ENCODE data around the gene NR2C2AP. TPM values are rescaled to one million over a fixed set of nuclear protein-coding genes. Genes with fewer than 3 reads are reported as not detected.

Gene NR2C2AP
- total RNA-seq, 1 experiment from 2014 or later: 31.7 TPM

DNA sequence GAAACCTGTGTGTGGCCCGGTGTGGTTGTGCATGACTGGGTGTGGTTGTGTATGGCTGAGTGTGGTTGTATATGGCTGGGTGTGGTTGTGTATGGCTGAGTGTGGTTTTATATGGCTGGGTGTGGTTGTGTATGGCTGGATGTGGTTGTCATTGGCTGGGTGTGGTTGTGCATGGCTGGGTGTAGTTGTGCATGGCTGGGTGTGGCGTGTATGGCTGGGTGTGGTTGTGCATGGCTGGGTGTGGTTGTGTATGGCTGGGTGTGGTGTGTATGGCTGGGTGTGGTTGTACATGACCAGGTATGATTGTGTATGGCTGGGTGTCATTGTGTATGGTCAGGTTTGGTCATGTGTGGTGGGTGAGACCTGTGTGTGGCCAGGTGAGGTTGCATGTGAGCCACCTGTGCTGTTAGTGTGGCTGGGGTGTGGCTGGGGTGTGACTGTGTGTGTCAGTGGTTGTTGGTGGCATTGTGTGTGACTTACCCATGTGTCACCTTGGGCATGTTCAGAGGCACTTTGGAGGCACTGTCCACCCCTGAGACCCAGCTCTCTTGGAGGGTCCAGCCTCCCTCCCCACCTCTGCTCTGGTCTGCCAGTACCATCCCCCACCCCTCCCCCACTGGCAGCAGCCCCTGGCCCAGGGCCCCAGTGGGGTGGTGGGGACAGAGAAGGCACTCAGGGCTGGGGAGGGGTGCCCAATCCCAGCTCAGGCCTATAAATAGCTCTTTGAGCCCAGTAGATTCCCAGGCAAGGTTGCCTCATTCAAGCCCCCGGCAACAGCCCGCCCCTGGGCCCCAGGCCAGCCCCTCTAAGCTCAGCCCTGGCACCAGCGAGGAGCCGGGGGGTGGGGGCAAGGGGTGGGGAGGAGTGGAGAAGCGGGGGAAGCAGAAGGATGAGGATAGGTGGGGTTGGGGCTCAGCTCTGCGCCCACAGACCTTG, 4.7 kb upstream of the NR2C2AP start:
- no peak overlapping the region for H3K18ac ChIP-seq (ENCODE audit: insufficient read length, low read depth, low read length)
- Mint-ChIP-seq H3K27me3 (ENCODE audit: low read depth) (peaks cover 94% of the 10 kb centered on the region), H3K4me3 (no peak overlapping the region; a peak in 1 of 5 replicates), H3K9me3 (peaks cover 0 to 9% of the 10 kb centered on the region in 2 experiments; a peak in 3 of 5 replicates), H3K36me3 (ENCODE audit: insufficient read depth in 1 of 3, low read depth in 3 of 3) (no peaks in the 10 kb centered on the region; a peak in 2 of 7 replicates), H3K4me1 (peaks cover 6 to 27% of the 10 kb centered on the region in 2 experiments), H3K27ac (no peak overlapping the region)
- no peak overlapping the region for H4K8ac ChIP-seq (replicated peaks; ENCODE audit: insufficient read length, low read depth, low read length)
- H3K79me1 ChIP-seq (ENCODE audit: insufficient read depth, low read depth, low read length, poor library complexity, severe bottlenecking): no peaks in the 10 kb centered on the region
- no peaks in the 10 kb centered on the region for H4K20me1 ChIP-seq (ENCODE audit: control insufficient read depth, insufficient read depth, insufficient read length)
- H4K91ac ChIP-seq (ENCODE audit: insufficient read length, low read depth, low read length): no peak overlapping the region
- WGBS (ENCODE audit: extremely low coverage, insufficient read length, low lambda C conversion rate): no CpG with 5 or more reads among the region's 8 CpGs
- H3K9me3 ChIP-seq (ENCODE audit: control insufficient read depth, low read depth, low read length): no peaks in the 10 kb centered on the region
- no peak overlapping the region for H3K56ac ChIP-seq (ENCODE audit: insufficient read length, low read depth, low read length)
- peaks cover 7% of the 10 kb centered on the region for H3K23me2 ChIP-seq (ENCODE audit: insufficient read length, low read depth, low read length, poor library complexity, severe bottlenecking)
- H3K79me2 ChIP-seq (ENCODE audit: insufficient read depth, low read length): no peaks in the 10 kb centered on the region
- H2BK12ac ChIP-seq (ENCODE audit: insufficient read length, low read depth, low read length): no peak overlapping the region
- H3K14ac ChIP-seq (ENCODE audit: insufficient read depth, low read length): no peak overlapping the region
- no peak overlapping the region for H4K5ac ChIP-seq (ENCODE audit: insufficient read length, low read depth, low read length)
- no peak overlapping the region for H2BK15ac ChIP-seq (ENCODE audit: low read depth, low read length)
- H2BK20ac ChIP-seq (ENCODE audit: low read depth, low read length, poor library complexity, severe bottlenecking): no peak overlapping the region
- no peak overlapping the region for H2BK120ac ChIP-seq (ENCODE audit: low read depth, low read length, poor library complexity, severe bottlenecking)
- H3K9ac ChIP-seq (ENCODE audit: extremely low read depth, insufficient read length, low read length): no peak overlapping the region
- TF ChIP-seq, protein P1, sequence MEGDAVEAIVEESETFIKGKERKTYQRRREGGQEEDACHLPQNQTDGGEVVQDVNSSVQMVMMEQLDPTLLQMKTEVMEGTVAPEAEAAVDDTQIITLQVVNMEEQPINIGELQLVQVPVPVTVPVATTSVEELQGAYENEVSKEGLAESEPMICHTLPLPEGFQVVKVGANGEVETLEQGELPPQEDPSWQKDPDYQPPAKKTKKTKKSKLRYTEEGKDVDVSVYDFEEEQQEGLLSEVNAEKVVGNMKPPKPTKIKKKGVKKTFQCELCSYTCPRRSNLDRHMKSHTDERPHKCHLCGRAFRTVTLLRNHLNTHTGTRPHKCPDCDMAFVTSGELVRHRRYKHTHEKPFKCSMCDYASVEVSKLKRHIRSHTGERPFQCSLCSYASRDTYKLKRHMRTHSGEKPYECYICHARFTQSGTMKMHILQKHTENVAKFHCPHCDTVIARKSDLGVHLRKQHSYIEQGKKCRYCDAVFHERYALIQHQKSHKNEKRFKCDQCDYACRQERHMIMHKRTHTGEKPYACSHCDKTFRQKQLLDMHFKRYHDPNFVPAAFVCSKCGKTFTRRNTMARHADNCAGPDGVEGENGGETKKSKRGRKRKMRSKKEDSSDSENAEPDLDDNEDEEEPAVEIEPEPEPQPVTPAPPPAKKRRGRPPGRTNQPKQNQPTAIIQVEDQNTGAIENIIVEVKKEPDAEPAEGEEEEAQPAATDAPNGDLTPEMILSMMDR (conservative IDR thresholded peaks at IDR 0.05): no peak
- no peak overlapping the region for H3K23ac ChIP-seq (ENCODE audit: insufficient read length, low read depth, low read length)
- no peak overlapping the region for H3K4ac ChIP-seq (ENCODE audit: low read depth, low read length)
- H2BK5ac ChIP-seq (ENCODE audit: insufficient read length, low read length): no peak overlapping the region
- no peak overlapping the region for H2AFZ ChIP-seq (ENCODE audit: low read length)
- peaks cover 39% of the 10 kb centered on the region; the same call in 1 of the 2 replicates for H3K27me3 ChIP-seq (ENCODE audit: insufficient read depth, low read length)
- H3T11ph ChIP-seq (ENCODE audit: low read length): no peak overlapping the region
- no peak overlapping the region for H2AK5ac ChIP-seq (ENCODE audit: insufficient read length, low read length)
- no peak overlapping the region for H3K27ac ChIP-seq (ENCODE audit: insufficient read length, low read depth, low read length)
- no peaks in the 10 kb centered on the region for H3K4me1 ChIP-seq (ENCODE audit: insufficient read depth, low read length)
- no peak for DNase-seq
- H3K4me2 ChIP-seq (ENCODE audit: insufficient read depth, insufficient read length, low read length): no peak overlapping the region
